Activated T-cell treated with anti-CD3 and anti-CD28 coated beads for 48 hours (primary cell): ENCODE data around the gene TNFRSF4.

Experiments used
- DNase-seq: peaks from one replicate; pipeline ENCODE4 v3.0.0-alpha.2; 2020; ENCODE audit warnings: low read depth

Gene TNFRSF4

DNA sequence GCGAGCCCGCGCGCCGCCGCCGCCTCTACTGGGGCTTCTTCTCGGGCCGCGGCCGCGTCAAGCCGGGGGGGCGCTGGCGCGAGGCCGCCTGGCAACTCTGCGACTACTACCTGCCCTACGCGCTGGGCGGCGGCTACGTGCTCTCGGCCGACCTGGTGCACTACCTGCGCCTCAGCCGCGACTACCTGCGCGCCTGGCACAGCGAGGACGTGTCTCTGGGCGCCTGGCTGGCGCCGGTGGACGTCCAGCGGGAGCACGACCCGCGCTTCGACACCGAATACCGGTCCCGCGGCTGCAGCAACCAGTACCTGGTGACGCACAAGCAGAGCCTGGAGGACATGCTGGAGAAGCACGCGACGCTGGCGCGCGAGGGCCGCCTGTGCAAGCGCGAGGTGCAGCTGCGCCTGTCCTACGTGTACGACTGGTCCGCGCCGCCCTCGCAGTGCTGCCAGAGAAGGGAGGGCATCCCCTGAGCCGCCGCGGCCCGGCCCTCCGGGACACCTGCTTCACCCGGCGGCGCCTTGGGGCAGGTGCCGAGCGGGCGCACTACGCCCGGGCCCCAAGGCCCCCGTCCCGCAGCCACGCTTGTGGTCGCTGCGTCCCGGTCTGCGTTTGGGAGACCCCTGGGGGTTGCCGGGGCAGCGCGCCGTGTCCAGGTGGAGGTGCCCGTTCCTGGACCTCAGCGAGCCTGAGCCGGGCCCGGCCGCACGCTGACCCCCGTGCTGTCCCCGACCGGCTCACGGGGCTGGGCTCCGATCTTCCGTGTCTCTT is 19.0 kb upstream of the TNFRSF4 start:
- DNase-seq = no peak

DNA sequence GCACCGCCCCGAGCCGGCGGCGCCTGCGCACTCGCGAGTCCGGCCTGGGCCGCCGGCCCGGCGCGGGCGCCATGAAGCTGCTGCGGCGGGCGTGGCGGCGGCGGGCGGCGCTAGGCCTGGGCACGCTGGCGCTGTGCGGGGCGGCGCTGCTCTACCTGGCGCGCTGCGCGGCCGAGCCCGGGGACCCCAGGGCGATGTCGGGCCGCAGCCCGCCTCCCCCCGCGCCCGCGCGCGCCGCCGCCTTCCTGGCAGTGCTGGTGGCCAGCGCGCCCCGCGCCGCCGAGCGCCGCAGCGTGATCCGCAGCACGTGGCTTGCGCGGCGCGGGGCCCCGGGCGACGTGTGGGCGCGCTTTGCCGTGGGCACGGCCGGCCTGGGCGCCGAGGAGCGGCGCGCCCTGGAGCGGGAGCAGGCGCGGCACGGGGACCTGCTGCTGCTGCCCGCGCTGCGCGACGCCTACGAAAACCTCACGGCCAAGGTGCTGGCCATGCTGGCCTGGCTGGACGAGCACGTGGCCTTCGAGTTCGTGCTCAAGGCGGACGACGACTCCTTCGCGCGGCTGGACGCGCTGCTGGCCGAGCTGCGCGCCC is 18.3 kb upstream of the TNFRSF4 start, which contains the start of gene B3GALT6:
Gene B3GALT6, plus strand, starts transcription at position 30 of the 588 bp plus-strand sequence. Its CDS starts 42 bp downstream, at position 72.
- no peak for DNase-seq

DNA sequence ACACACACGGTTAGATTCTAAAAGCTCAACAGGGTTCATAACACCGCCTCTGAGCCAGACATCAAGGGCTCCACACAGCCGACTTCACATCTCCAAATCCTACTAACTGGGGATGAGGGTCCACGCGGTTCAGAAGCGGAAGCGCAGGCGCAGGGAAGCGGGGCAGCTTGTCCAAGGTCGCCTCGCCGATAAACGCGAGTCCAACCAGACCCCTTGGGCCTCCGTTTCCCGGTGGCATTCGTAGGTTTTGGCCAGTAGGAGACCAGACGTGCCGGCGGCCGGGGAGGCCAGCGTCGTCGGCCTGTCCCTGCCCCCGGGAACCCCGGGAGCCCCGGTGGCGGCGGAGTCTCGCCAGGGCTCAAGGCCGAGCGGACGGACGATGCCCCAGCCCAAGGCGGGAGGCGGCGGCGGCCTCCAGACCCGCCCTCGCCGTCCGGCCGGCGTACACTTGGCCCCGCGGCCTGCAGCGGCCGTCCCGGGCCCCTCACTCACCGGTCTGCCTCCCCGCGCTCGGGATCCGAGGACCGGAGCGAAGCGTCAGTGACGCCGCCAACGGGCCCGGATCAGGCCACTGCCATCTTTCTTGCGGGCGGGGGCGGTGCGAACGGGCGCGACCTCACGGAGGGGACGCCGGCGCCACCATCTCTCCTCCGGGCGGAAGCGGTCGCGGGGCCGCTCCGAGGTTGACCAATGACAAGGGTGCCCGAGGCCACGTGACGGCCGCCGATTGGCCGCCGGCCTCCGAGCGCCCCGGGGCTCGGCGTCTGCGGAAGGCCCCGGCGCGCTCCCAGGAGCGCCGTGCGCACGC is 17.7 kb upstream of the TNFRSF4 start, which contains the start of gene SDF4:
Gene SDF4, minus strand, starts transcription at position 602 of the 808 bp plus-strand sequence. CDS start 3,229 bp downstream, outside the sequence.
- DNase-seq = peak; percentile 97

DNA sequence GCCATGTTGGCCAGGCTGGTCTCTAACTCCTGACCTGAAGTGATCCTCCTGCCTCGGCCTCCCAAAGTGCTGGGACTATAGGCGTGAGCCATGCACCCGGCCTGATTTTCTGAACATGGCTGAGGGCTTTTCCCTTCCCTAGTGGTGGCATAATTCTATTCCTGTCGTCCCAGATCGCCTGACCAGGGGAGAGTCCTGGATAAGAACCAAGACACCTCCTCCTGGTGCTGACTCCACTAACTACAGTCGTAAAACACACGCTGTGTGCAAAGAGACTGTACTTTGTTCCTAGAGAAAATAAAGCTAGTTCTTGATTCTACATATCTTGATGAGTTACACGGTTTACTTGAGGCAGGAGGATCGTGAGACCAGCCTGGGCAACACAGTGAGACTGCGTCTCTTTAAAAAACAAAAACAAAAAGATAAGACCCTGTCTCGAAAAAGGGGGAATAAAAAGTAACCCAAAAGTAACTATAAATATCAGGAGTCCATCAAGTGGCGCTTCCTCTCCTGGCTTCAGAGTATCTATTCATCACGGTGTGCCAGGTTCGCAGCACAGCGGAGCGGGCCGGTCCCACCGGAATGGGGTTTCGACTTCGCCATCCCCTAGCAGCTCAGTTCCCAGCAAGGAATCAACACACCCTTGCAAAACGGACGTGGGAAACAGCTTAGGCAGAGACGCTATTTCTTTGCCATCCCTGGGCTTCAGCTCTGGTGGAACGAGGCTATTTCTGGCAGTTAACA is 16.9 kb upstream of the TNFRSF4 start:
- DNase-seq = no peak

DNA sequence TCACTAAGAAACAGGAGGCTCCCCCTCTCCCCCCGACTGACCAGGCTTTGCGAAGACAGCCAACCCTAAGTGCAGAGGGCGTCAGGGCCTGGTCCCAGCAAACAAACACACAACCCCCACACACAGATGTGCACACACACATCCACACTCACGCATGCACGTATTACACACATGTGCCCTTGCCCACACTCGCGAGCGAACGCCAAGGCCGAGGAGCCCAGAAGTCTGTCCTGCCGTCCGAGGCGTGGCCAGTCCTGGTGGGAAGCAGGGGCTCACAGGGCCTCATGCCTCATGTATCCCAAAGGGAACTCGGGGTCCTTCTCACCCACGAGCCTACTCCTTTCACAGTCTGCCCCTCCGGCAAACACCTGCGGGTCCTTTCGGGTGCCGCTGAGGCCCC is 15.8 kb upstream of the TNFRSF4 start:
- DNase-seq = no peak

DNA sequence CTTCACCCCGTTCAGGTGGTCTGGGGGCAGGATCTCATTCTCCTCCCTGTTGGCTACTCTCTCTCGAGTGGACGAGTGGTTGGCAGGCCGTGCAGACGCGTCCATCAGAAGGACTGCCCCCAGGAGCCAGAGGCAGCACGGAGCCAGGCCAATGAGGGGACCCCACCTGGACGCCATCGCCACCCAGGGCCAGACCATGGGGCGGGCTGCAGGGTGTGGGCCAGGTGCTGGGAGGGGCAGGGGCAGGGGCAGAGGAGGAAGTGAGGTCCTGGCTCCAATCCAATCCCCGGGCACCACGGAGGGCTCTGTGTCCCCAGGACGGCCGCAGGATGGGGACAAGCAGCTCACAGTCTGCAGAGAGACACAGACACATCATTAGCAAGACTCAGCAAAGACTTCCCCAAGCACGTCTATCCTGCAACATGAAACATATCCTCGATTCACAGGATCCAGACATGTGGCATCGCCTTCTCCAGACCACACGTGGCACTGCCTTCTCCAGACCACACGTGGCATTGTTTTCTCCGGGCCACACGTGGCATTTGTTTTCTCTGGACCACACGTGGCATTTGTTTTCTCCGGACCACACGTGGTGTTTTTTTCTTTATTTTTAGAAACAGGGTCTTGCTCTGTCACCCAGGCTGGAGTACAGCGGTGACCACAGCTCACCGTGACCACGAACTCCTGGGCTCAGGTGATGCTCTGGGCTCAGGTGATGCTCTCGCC is 14.8 kb upstream of the TNFRSF4 start:
- no peak for DNase-seq

- no peak for DNase-seq
These were observed 14.2 kb upstream of the TNFRSF4 start for GRCh38 chr1:1228187-1228586.

DNA sequence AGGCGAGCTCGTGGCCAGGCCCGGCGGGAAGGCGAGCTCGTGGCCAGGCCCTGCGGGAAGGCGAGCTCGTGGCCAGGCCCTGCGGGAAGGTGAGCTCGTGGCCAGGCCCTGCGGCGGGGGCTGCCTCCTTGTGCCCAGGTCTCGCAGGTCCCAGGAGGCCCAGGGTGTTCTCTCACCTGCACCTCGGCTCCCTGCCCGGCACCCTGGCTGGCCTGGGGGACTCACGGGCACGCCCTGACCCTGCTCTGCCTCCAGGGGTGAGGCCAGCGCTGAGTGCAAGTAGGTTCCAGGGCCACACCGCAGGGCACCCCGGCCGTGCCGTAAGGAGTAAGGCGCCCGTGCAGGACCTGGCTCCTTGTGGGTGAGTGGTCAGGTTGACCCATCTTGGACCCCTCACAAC is 13.4 kb upstream of the TNFRSF4 start:
- DNase-seq = no peak

DNA sequence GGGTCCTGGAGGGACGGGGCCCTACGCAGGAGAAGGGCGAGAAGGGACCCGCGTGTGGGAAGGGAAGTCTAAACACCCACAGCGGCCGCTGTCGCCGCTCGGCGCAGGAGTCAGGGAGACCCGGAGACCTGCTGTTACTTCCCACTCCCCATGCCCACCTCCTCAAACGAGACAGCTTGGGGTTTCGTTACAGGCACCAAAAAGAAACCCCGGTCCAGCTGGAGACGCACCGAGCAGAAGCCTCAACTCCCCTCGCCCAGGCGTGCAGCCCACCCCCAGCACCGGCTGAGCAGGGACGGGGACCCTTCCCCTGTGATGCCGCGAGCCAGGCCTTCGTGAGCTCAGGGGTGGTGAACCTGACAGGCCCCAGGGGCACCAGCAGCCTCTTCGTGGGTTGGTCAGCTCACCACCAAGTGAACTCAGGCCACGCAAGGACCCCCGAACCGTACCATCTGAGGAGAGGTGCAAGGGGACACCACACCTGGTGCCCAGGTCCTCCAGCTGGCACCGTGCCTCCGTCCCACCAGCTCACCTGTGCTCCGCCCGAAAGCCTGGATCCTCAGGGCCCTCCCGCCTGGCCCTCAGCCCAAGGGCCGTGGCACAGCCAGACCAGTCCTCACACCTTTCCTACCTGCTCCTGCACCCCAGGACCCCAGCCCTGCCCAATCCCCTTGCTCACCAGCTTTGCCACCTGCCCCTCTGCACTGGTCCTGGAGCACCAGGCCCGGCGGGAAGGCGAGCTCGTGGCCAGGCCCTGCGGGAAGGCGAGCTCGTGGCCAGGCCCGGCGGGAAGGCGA is 12.8 kb upstream of the TNFRSF4 start:
- no peak for DNase-seq

DNA sequence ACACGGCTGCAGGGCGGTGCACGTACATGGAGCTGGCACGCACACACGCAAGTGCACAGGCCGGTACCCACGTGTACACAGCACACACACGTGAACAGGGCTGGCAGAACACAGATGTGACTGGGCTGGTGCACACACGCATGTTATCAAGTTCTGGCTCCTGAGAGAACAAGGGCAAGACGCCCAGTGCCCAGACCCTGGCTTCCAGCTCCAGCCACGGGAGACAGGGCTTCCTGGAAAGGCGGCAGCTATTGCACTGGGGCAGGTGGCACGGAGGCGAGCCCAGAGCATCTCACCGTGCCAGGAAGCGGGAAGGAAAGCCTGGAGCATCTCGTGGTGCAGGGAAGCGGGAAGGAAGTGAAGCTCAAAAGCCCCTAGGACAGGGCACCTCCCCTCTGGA is 12.0 kb upstream of the TNFRSF4 start:
- no peak for DNase-seq

DNA sequence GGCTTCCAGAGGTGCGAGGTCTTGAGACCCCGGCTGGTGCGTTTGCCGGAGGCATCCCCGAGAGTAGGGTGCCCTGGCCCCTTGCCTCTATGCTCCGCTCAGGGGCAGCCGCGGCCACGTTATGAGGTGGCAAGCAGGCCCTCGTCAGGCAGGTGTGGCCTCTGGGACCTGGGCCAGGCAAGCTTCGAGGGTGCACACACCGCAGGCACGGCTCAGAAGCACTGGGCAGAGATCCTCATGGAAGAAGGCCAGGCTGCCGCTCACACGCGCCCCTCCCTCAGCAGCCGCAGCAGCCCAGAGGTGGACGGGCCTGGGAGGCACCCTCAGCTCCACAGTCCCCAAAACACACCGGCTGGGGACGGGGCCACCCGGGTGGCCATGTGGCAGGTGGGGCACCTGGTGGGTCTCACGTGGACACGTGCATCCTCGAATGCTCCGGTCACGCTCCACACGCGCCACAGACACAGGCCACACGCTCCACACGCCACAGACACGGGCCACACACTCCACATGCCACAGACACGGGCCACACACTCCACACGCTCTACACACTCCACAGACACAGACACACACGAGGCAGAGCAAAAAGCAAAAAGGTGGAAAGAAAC is 11.4 kb upstream of the TNFRSF4 start:
- no peak for DNase-seq

- DNase-seq = no peak
These were observed 9.9 kb upstream of the TNFRSF4 start for GRCh38 chr1:1223891-1224290.

GRCh38 chr1:1223321-1223720 is 9.4 kb upstream of the TNFRSF4 start:
- no peak for DNase-seq

DNA sequence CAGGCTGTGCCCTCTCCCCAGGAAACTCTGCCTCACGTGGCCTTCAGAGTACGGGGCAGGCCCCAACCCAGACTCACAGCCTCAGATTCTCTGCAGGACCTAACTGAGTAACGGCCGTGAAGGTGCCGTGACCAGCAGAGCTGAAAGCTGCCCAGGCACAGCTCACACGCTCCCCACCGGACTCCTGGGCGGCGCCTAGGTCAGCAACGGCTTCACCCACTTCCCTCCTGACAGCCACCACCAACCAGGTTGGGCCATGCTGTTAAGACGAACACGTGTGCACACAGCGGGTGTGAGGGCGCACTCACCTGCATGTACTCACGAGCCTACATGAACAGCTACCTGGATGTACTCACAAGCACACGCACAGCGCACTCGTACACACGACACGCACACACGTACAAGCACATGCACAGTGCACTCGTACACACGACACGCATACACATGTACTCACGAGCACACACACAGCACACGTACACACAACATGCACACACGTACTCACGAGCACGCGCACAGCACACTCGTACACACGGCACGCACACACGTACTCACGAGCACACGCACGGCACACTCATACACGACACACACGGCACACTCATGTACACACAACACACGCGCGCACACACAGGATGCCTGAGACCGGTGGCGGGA is 8.7 kb upstream of the TNFRSF4 start:
- no peak for DNase-seq

DNA sequence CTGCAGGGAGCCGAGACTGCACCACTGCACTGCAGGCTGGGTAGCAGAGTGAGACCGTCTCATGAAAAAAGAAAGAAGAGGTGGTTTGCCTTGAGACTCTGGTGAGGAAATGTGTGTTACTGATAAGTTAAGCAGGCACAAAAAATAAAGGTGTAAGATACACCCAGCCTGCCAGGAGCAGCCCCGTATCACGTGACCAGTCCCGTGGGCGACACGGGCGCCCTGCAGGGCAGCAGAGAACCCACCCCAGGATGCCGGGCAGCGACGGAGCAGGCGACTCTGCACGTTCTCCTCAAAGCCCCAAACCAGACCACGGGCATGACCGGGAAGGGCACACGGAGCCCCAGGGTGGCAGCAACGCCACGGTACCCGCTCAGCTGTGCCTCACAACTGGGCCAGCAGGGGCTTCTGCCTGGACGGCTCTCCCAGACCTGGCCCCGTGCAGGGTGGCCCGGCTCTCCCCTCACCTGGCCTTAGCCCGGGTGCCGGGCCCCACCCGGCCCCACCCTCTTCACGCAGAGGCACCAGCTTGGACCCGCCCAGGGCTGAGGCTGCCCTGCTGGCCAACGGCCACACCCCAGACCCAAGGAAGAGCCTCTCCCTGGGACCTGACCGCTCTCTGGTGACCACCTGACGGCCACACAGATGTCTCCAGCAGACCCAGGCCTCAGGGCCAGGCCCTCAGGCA is 8.1 kb upstream of the TNFRSF4 start:
- DNase-seq = no peak

GRCh38 chr1:1220197-1220596 is 6.2 kb upstream of the TNFRSF4 start:
- no peak for DNase-seq

GRCh38 chr1:1219341-1219740 is 5.4 kb upstream of the TNFRSF4 start:
- DNase-seq = no peak

DNA sequence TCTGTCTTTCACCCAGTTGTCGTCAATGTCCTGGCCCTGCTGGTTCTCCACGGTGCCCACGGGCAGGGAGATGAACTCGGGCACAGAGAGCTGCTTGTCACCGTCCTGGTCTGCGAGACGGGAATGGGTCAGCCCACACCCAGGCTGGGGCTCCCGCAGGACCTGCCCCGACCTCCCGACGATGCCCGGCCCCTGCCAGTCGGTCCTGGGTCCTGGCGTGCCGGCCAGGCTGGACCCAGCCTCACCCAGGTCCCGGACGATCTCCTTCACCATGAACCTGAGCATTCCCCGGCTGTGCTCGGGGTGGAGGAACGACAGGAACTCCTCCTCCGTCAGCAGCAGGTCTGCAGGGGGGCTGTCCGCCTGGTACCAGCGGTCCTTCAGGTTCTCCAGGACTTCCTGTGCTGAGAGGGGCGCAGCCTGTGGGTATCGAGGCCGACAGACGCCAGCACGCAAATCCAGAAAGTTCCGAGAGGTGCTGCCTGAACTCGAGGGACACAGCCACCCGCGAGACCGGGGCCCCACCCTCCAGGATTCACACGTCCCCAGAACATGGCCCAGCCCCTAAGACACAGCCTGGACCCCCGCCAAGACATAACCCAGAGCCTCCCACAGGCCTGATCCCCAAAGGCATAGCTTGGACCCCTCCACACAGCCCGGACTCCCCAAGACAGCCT is 4.7 kb upstream of the TNFRSF4 start:
- no peak for DNase-seq
